Prostate gland (tissue), 2 donors: Measurements from ENCODE around the gene CACNA2D4. TPM values are rescaled to one million over a fixed set of nuclear protein-coding genes. Genes with fewer than 3 reads are reported as not detected.

Experiments used
- DNase-seq: peaks from one replicate; pipeline ENCODE4 v3.0.0-alpha.2; 2019; ENCODE audit warnings: low spot score
- H3K27ac ChIP-seq, 2 donors: fragments of 200-600 bp; sonication (generic); 2 replicates each; pipeline ENCODE4 v1.5.1; 2017 to 2019
- H3K27me3 ChIP-seq: fragments of 200-600 bp; sonication (generic); replicated peaks from 2 replicates; pipeline ENCODE4 v1.5.1; 2019; ENCODE audit not compliant: insufficient read depth
- H3K36me3 ChIP-seq, 2 donors: fragments of 200-600 bp; sonication (generic); 1 replicate in 1 of 2; 2 replicates in 1 of 2; pipeline versions ENCODE4 v1.5.1 to v1.8.1; 2017 to 2019
- H3K4me1 ChIP-seq: fragments of 200-600 bp; sonication (generic); replicated peaks from 2 replicates; pipeline ENCODE4 v1.5.1; 2019
- H3K4me3 ChIP-seq, 2 donors: fragments of 200-600 bp; sonication (generic); 2 replicates each; pipeline ENCODE4 v1.5.1; 2017 to 2019
- H3K9me3 ChIP-seq: fragments of 200-600 bp; sonication (generic); 2 replicates; pipeline ENCODE4 v1.5.1; 2017
- CTCF ChIP-seq, 4 experiments: fragments of 200-600 bp in 2 of 4; fragments of 450-650 bp in 2 of 4; sonication (generic) in 2 of 4; IDR thresholded peaks; 1 replicate in 3 of 4; 2 replicates in 1 of 4; pipeline ENCODE4 v1.5.1; 2016 to 2019; ENCODE audit warnings: antibody characterized with exemption in 4 of 4, mild to moderate bottlenecking in 2 of 4, moderate library complexity in 2 of 4
- POLR2A ChIP-seq: fragments of 450-650 bp; IDR thresholded peaks from one replicate; pipeline ENCODE4 v1.6.1; 2016; ENCODE audit warnings: antibody characterized with exemption, mild to moderate bottlenecking
- POLR2AphosphoS5 ChIP-seq: sonication (generic); formaldehyde crosslinking; IDR thresholded peaks from one replicate; pipeline ENCODE4 v1.6.1; 2017; ENCODE audit warnings: antibody characterized with exemption
- WGBS: methylation state at CpG from one replicate; pipeline ENCODE4 v1.1.5; 2018; 5-methylcytosine and 5-hydroxymethylcytosine counted together
- intact Hi-C: fragments of 100-400 bp; cut with DNase I; formaldehyde crosslinking; loops from one replicate; pipeline ENCODE4 v1.14.2; 2022
- total RNA-seq, 2 donors: library from RNA; depleted of rRNA; stranded (reverse); fragments of >200 nt; gene quantifications; one replicate each; pipeline ENCODE4 v1.1.0, GENCODE V29; 2016

CACNA2D4 gene
- total RNA-seq, 2 donors from 2014 or later: 1.4 to 9.4 TPM

- 20% methylated on average over 3 of the region's 3 CpGs for WGBS
- Histone ChIP-seq H3K36me3 (no peaks in the 10 kb centered on the region), H3K9me3 (no peaks in the 10 kb centered on the region), H3K4me1 (no peaks in the 10 kb centered on the region), H3K27ac (no peak overlapping the region), H3K4me3 (no peak overlapping the region), H3K27me3 (no peaks in the 10 kb centered on the region)
- intact Hi-C loops: no loop called here
- DNase-seq: no peak
- TF ChIP-seq POLR2AphosphoS5 (no peak), POLR2A (no peak), CTCF (IDR thresholded peaks at IDR 0.05) (no peak)
Measured at GRCh38 chr12:1906579-1906978, 11.9 kb downstream of the CACNA2D4 start.

DNA sequence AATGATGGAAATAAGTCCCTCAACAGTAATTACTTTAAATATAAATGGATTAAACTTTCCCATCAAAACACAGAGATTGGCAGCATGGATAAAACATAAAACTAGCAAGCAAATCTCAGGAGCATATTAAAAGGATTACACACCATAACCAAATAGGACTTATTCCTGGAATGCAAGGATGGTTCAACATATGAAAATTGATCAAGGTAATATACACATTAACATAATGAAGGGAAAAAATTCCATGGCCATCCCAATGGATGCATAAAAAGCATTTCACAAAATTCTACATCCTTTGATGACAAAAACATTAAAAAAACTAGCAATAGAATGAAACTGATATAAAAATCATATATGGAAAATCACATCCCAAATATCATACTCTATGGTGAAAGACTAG lies 13.6 kb downstream of the CACNA2D4 start:
- H3K36me3 ChIP-seq: no peaks in the 10 kb centered on the region
- no peaks in the 10 kb centered on the region for H3K4me1 ChIP-seq
- no peaks in the 10 kb centered on the region for H3K9me3 ChIP-seq
- no peak for DNase-seq
- TF ChIP-seq POLR2AphosphoS5 (no peak), POLR2A (no peak), CTCF (IDR thresholded peaks at IDR 0.05) (no peak)
- H3K27ac ChIP-seq: no peak overlapping the region
- intact Hi-C loops: no loop called here
- H3K27me3 ChIP-seq: no peaks in the 10 kb centered on the region
- no peak overlapping the region for H3K4me3 ChIP-seq

GRCh38 chr12:1896964-1897363 lies 21.5 kb downstream of the CACNA2D4 start:
- intact Hi-C loops: no loop called here
- Histone ChIP-seq H3K4me1 (no peaks in the 10 kb centered on the region), H3K27ac (no peak overlapping the region), H3K36me3 (no peaks in the 10 kb centered on the region), H3K27me3 (no peaks in the 10 kb centered on the region), H3K4me3 (no peak overlapping the region), H3K9me3 (no peaks in the 10 kb centered on the region)
- TF ChIP-seq CTCF (IDR thresholded peaks at IDR 0.05): no peak
- TF ChIP-seq POLR2AphosphoS5: no peak
- WGBS: 74% methylated on average over 5 of the region's 5 CpGs
- no peak for DNase-seq

DNA sequence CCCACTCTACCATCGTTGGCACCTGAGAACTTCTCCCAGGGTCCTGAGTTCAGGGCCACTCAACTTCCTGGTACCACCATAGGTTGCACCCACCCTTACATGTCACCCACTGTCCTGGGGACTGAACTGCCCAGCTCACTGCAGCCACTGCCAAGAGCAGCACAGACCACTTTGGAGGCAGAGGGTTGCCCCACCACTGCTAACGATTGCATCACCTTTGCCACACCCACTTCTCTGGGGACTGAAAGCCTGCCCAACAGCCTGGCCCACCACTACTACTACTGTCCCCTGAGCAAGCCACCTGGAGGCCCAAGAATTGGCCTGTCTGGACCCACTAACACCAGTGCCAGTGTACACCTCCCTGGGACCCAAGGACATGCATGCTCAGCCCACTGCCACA lies 27.6 kb downstream of the CACNA2D4 start:
- TF ChIP-seq POLR2A: no peak
- TF ChIP-seq CTCF (IDR thresholded peaks at IDR 0.05): no peak
- no peak for TF ChIP-seq POLR2AphosphoS5
- no peak for DNase-seq
- Histone ChIP-seq H3K9me3 (no peaks in the 10 kb centered on the region), H3K27ac (no peak overlapping the region), H3K4me1 (no peaks in the 10 kb centered on the region), H3K27me3 (no peaks in the 10 kb centered on the region), H3K36me3 (no peaks in the 10 kb centered on the region), H3K4me3 (no peak overlapping the region)
- intact Hi-C loops: no loop called here
- 100% methylated on average over 2 of the region's 2 CpGs for WGBS

- H3K4me1 ChIP-seq: no peaks in the 10 kb centered on the region
- H3K27ac ChIP-seq: no peak overlapping the region
- 84% methylated on average over 8 of the region's 8 CpGs for WGBS
- H3K9me3 ChIP-seq: no peaks in the 10 kb centered on the region
- no peak for TF ChIP-seq POLR2A
- no peak for TF ChIP-seq CTCF (IDR thresholded peaks at IDR 0.05)
- TF ChIP-seq POLR2AphosphoS5: no peak
- intact Hi-C loops: no loop called here
- H3K36me3 ChIP-seq: no peaks in the 10 kb centered on the region
- no peaks in the 10 kb centered on the region for H3K27me3 ChIP-seq
- no peak for DNase-seq
- H3K4me3 ChIP-seq: no peak overlapping the region
Measured at GRCh38 chr12:1890119-1890703, 28.2 kb downstream of the CACNA2D4 start.
